GM12801 (cell line): ENCODE results near the gene FAF1.

Experiments used
- TF ChIP-seq, protein P1 (sequence below): IDR thresholded peaks from one replicate; pipeline ENCODE4 v1.5.1; 2011; ENCODE audit warnings: control low read depth; ENCODE audit not compliant: insufficient read length; ENCODE audit errors: extremely low read depth

FAF1 gene

DNA sequence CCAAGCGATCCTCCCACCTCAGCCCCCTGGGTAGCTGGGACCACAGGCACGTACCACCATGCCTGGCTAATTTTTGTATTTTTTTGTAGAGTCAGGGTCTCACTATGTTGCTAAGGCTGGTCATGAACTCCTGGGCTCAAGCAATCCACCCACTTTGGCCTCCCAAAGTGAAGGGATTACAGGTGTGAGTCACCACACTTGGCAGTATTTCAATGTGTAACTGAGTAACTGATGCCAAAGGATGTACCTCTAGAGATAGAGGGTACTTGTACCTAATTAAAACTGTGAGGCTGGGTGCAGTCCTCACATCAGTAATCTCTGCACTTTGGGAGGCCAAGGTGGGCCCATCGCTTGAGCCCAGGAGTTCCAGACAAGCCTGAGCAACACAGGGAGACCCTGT is 278.1 kb downstream of the FAF1 start:
- TF ChIP-seq, protein P1, sequence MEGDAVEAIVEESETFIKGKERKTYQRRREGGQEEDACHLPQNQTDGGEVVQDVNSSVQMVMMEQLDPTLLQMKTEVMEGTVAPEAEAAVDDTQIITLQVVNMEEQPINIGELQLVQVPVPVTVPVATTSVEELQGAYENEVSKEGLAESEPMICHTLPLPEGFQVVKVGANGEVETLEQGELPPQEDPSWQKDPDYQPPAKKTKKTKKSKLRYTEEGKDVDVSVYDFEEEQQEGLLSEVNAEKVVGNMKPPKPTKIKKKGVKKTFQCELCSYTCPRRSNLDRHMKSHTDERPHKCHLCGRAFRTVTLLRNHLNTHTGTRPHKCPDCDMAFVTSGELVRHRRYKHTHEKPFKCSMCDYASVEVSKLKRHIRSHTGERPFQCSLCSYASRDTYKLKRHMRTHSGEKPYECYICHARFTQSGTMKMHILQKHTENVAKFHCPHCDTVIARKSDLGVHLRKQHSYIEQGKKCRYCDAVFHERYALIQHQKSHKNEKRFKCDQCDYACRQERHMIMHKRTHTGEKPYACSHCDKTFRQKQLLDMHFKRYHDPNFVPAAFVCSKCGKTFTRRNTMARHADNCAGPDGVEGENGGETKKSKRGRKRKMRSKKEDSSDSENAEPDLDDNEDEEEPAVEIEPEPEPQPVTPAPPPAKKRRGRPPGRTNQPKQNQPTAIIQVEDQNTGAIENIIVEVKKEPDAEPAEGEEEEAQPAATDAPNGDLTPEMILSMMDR, result no peak

DNA sequence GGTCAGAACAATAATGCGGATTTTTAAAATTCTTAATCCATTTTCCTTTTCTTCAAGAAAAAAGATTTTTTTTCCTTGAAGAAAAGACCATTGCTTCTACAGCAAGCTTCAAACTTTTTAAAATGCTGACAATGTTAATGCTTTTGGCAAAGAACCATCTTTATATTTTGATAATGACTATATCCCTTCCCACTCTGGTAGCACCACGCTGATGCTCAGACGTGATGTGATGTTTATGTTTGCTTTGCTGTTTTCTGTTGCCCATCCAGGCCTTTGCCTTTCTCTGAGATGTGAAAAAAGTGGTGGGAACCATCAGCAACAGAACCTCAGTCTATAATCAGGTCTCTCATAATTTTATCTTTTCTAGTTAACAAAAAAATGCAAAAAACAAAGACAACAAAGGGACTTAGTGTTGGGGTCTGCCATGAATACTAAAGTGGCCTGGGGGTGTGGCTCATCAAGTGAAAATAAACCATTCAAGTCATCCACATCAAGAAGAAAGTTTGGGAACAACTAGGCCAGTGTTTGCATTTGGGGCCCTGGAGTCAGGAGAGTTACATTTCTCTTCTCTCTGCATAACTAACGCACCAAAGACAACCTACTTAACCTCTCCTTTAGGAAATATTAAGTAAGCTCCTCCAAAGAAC is 292.2 kb downstream of the FAF1 start:
- TF ChIP-seq, protein P1, result no peak

DNA sequence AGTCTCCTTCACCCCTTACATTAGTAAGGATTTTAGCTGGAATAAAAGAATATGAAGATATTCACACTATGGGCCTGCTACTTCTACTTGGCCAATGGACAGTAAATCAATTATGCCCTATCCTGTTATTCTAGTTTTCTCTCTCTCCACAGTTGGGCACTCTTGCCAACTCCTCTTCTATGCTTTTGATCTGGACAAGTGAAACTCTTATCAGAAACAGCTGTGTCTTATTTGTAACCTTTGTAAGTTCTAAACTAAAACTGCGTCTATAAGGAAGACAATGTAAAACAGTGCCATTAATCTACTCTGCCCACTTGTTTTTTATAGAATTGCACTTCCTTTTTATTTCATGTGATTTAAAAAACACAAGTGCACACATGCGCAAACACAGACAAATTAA is 292.8 kb downstream of the FAF1 start:
- TF ChIP-seq, protein P1, result no peak

DNA sequence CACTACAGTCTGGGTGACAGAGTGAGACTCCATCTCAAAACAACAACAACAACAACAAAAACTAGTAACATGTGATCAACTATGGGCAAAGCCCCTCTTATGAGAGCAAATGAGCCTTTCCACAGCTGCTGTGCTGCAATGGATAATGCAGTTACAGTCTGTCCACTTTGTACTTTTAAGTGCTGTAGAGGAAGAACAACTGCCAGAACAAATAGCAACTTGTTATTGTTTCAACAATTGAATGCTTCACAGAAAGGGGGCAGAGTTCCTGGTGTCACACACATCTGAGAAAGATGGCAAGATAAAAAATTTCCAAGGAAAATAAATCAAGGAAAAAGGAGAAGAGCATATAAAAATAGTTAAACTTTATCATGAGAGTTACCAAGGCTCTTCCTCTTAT is 293.2 kb downstream of the FAF1 start:
- TF ChIP-seq, protein P1, result no peak

DNA sequence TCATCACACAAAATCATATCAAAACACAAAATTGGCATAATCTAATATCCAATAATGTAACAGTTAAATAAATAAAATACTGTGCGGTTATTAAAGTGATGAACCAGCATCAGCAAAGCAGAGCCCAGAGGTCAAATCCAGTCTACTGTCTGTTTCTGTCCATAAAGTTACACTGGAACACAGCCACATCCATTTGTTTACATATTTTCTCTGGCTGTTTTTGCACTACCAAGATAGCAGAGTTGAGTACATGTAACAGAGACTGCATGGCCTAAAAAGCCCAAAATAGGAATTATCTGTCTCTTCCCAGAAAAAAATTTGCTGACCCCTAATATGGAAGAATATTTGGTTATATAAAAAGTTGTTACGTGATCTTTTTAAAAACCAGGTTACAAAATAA is 294.7 kb downstream of the FAF1 start:
- TF ChIP-seq, protein P1, result no peak

DNA sequence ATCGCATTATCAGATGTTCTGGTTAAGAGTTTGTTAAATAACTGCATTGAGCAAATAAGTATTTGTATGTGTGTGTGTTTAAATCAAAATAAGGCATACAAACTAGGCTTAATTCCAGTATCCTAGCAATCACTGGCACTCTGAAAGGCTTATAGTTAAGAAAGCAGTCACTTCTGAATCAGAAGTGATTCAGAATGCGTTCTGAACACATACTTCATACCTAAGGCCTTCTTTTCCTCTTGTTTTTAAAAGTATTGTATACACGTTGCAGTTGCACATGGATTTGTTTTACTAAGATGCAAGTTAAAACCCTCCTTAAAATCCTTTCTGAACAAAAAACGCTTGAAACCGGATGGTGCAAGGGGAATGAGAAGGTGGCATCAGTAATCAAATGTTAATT is 298.4 kb downstream of the FAF1 start:
- TF ChIP-seq, protein P1, result no peak

DNA sequence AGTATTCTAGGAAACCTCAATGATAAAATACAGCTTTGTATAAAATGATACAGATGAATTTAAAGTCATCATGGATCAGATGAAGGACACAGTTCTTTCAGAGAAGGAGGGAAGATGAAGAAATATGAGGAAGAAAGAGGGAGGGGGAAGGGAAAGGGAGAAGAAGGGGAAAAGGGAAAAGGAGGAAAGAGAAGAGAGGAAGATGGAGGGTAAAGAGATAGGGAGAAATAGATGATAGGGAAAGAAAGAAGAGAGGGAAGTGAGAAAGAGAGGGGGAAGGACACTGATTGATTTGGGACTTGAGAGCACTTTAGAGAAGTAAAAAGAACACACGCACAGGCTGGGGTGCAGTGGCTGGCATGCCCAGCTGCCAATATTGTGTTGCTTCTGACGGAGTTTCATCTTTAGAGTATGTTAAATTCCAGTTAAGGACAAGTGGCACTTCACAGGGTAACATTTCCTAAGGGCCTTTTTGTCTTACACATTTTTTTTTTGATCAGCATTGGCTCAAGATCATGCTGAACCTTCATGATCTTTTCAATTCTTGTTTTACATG is 300.9 kb downstream of the FAF1 start:
- TF ChIP-seq, protein P1, result no peak
